ENCODE results near the gene TXNRD1. TPM values are rescaled to one million over a fixed set of nuclear protein-coding genes. Genes with fewer than 3 reads are reported as not detected.
A peak's percentile ranks its signal among the peaks of the same experiment; 100 is the strongest.

The TXNRD1 gene
- total RNA-seq, 1 experiment from 2014 or later = 327 TPM

- H2AFZ ChIP-seq (ENCODE audit: low read depth, low read length, poor library complexity, severe bottlenecking) = no peak overlapping the region
- peak overlapping the region; percentile 96 for H3K9ac ChIP-seq (ENCODE audit: low read length)
- peaks cover 42% of the 10 kb centered on the region for H3K79me2 ChIP-seq (ENCODE audit: insufficient read depth, low read length)
- no peaks in the 10 kb centered on the region for H3K9me2 ChIP-seq (ENCODE audit: insufficient read depth)
- H4K20me1 ChIP-seq (ENCODE audit: insufficient read depth) = peaks cover 7% of the 10 kb centered on the region; the same call in 1 of the 2 replicates
- POLR2A ChIA-PET = interaction anchor here (1.2 to 4.0 kb wide), 6 partner anchors 10 to 66 kb away, joined by 5 to 80 read pairs (median 14); no protein-coding TSS in a partner anchor
- peak overlapping the region; percentile 93 for H3K4me2 ChIP-seq (ENCODE audit: low read length)
- ATAC-seq (peak; percentile 16; the same call in 1 of the 2 replicates), DNase-seq (ENCODE audit: low read depth, low spot score) (peak; percentile 42)
- TSS peak; percentile 84 for BruUV-seq (replicated peaks)
- intact Hi-C loops (cut with micrococcal nuclease) = loop anchor here (1.0 kb wide), 1 partner anchor 67 kb away; no protein-coding TSS in a partner anchor
- CTCF ChIA-PET = interaction anchor here (1.6 kb wide), 1 partner anchor 32 kb away, joined by 3 read pairs; no protein-coding TSS in a partner anchor
- H3K4me3 ChIP-seq (replicated peaks in 1 of 2; ENCODE audit: low read depth in 1 of 2, low read length in 2 of 2) = peak overlapping the region in 1 of 2 experiments; percentile 92; a peak in 2 of 4 replicates
- H3K9me3 ChIP-seq (ENCODE audit: control insufficient read depth in 1 of 2, insufficient read depth in 1 of 2, low read depth in 1 of 2, low read length in 2 of 2) = no peaks in the 10 kb centered on the region
- peak; percentile 70 for TF ChIP-seq JUND (IDR thresholded peaks at IDR 0.05)
- TF ChIP-seq MAX (IDR thresholded peaks at IDR 0.05) = peak; percentile 66
- TF ChIP-seq ZBTB33 (IDR thresholded peaks at IDR 0.05; ENCODE audit: extremely low read depth, insufficient replicate concordance, low read length) = no peak
- RAD21 ChIA-PET (ENCODE audit: low non-redundant PET in 1 of 2, low total read pairs in 2 of 2, uncharacterized antibody in 2 of 2, unreplicated experiment in 2 of 2) = no interaction called here
- H3K27ac ChIP-seq (ENCODE audit: low read depth, low read length) = peak overlapping the region; percentile 96
- no peaks in the 10 kb centered on the region for H3K27me3 ChIP-seq (ENCODE audit: insufficient read depth, low read length)
- peaks cover 34 to 75% of the 10 kb centered on the region in 2 experiments for H3K4me1 ChIP-seq (ENCODE audit: control insufficient read depth in 1 of 2, insufficient read depth in 2 of 2, low read length in 2 of 2)
- H3K36me3 ChIP-seq (ENCODE audit: control insufficient read depth in 1 of 2, insufficient read depth in 2 of 2, low read length in 2 of 2) = peaks cover 2 to 20% of the 10 kb centered on the region in 2 experiments; a peak in 2 of 4 replicates
Measured at GRCh38 chr12:104285740-104286515, 70.3 kb downstream of the TXNRD1 start.
